Embryonic facial prominence (tissue), 1 donor: Measurements from ENCODE around the gene ADRB1.

ENCODE experiments used
- DNase-seq: peaks from one replicate; pipeline ENCODE4 v3.0.0-alpha.2; 2016; ENCODE audit errors: extremely low spot score

The ADRB1 gene

GRCh38 chr10:114057855-114058254, 14.2 kb downstream of the ADRB1 start:
- DNase-seq, result no peak

DNA sequence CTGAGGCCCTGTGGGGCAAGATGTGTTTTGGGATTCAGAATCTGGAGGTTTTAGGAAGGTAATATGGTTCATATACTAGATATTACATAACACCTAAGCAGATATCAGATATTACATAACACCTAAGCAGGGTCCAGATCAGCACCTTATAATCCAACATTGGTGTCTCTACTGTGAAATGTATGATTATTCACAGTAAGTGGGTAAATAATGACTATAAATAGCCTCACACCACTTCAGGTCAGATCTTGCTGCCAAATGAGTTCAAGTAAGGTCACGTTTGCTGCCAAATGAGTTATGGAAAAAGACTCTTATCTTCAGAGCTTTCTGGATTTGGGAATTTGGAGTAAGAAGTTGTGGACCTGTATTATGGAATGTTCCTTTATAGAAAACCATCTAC, 14.6 kb downstream of the ADRB1 start:
- no peak for DNase-seq

DNA sequence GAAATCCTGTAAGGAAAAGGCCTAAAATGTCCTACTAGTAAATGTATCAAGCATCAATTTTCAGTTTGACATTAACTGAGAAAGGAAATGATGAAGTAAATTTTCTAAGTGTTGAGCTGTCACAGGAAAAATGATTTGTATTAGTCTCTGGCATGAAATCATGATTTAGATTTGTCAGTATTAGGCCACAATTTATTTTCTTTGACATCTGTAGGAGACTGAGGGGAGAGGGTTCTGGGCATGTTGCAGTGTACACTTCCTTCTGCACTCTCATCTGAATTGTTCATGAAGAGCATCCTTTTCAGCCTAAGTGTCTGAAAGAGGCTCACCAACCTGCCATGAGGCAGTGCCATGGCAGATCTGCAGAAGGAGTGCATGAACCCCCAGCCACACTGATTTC, 15.9 kb downstream of the ADRB1 start:
- DNase-seq, result no peak

- DNase-seq, result no peak
Observed at GRCh38 chr10:114060456-114060855, 16.8 kb downstream of the ADRB1 start.

GRCh38 chr10:114061148-114061547, 17.5 kb downstream of the ADRB1 start:
- no peak for DNase-seq

DNA sequence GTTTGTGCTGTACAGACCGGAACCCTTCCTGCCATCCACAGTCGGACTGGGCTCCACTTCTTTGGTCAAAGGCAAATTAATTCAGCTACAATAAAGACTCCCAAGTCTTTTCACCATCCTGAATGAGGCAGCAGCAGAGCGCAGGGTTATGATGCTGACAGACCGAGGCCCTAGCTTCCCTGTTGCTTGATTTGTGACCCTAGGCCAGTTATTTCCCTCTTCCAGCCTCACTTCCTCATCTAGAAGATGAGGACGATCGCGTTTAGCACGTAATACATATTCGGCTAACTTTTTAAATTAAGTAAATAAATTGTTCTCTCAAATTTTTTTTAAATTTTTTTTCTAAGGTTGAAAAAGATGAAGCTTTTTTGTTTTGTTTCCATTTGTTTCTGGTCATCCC, 18.1 kb downstream of the ADRB1 start:
- DNase-seq, result no peak

GRCh38 chr10:114064151-114065048, 20.7 kb downstream of the ADRB1 start:
- no peak for DNase-seq

GRCh38 chr10:114065049-114065435, 21.4 kb downstream of the ADRB1 start:
- DNase-seq, result no peak

GRCh38 chr10:114068054-114068707, 24.5 kb downstream of the ADRB1 start:
- no peak for DNase-seq

DNA sequence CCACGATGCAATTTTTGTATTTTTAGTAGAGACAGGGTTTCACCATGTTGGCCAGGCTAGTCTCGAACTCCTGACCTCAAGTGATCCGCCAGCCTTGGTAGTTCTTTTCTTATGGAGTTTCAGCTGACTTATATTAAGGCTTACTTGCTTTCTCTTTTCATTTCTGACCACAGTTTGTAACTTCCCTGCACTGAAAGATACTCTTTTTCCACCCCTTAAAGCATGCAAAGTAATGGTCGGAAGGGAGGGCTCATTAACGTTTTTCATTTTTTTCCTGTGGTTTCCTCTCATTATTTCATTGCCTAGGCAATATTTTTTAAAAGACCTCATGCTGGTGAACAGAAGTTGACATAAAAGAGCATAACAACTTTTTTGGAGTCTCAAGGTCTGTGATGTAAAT, 27.0 kb downstream of the ADRB1 start:
- no peak for DNase-seq

DNA sequence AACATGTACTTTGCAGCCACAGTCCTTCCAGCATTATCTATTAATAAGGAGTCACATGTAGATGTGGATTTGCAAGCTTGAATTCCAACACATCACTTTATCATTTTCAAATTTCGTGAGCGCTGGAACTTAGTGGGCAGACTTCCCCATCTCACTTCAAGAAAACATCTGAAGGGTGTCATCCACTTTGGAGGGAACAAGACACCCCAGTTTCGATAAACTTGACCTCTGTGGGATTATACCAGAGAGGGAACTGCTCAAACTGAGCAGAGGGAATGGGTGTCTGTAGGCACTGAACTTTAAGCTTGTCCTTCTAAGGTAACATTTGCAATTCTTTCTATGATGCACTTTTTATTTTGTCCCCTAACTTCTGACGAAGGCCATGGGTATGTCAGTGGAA, 27.5 kb downstream of the ADRB1 start:
- DNase-seq, result no peak

DNA sequence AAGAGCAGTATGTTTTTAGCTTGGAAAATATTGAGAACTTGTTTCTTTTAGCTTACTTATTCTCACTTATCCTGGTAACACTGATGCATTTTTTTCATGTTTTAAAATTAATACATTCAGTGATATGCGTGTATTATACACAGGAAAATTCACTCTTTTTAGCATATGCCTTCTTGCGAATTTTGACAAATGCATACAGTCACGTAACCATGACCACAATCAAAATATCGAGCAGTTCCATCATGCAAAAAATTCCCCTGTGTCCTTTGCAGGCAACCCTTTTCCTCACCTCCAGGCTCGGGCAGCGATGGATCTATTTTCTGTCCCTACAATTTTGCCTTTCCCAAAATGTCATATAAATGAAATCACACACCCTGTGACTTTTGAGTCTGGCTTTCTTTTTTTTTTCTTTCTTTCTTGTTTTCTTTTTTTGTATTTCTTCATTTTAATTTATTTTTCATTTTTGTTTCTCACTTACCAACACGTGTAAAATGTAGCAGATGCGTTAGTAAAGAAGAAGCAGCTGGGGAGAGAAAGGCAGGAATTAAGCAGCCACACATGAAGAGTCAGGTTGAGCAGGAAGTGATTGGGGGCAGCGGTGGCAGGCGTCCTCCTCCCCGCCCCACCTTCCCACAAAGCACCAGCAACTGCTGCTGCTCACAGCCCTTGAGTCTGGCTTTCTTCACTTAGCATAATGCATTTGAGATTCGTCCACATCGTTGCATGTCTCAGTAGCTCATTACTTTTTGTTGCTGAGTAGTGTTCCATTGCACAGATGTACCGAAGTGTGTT, 29.9 kb downstream of the ADRB1 start:
- no peak for DNase-seq

DNA sequence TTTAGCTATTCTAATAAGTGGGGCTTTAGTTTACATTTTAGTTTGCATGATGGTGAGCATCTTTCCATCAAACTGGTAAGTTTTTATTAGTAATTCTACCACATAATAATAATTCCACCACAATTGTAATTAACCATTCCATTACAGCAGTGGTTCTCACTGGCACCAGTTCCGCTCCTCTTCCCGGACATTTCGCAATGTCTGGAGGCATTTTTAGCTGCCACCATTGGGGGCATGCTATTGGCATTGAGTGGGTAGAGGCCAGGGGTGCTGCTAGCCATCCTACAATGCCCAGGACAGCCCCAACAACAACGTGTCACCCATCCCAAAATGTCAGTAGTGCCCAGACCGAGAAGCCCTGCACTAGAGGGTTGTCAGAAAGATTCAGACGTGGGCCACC, 31.4 kb downstream of the ADRB1 start:
- no peak for DNase-seq

GRCh38 chr10:114077347-114077746, 33.7 kb downstream of the ADRB1 start:
- DNase-seq, result no peak

- no peak for DNase-seq
Observed at GRCh38 chr10:114077815-114078219, 34.2 kb downstream of the ADRB1 start.

DNA sequence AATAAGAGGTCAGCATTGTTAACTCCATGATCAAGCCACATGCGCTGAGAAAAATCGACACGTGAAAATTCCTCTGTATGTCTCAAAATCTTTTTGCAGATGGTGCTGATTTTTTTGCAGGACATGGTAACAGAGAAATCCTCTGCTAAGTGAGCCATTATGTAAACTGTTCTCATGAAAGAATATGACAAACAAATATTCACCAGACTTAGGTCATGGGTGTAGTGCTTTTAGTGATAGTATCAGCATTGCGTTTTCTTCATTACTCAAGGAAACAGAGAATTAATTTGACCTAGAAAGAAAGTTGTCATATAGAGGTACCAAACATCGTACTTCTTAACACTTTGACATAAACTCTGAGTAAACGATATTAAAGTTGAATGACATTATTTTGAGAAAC, 34.7 kb downstream of the ADRB1 start:
- no peak for DNase-seq

DNA sequence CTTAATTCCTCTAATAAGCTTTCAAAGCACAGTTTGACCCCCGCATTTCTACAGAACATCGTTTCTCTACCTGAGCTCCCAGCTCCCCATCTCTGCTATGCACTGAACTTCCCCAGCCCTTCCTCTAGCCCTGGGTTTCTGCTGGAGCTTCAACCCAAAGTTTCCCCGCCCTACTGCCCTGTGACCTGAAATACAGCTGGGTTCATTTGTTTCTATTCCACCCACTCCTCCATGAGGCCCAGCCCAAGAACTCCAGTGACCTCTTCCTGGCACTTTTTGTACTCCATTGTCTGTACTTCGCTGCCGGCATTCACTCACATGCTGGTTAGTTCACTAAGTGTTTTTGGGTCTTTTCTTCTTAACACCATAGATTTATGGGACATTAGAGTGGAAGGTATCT, 35.8 kb downstream of the ADRB1 start:
- no peak for DNase-seq

GRCh38 chr10:114081911-114082583, 38.4 kb downstream of the ADRB1 start:
- DNase-seq, result no peak

DNA sequence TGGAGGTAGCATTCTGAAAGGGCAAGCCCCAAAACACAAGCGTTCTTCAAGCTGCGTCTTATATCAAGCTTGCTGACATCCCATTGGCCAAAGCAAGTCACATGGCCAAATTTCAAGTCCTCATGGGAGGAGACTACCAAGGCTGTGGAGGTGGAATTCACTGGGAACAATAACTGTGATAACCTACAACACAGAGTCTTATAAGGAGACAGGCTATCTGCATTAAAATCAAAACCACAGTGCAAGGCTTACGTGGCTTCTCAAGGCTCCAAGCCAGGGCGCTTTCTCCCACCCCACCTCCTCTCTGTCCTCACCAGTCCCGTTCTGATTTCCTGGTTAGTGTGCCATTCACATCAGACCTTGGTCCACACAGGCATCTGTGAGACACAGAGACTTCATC, 39.4 kb downstream of the ADRB1 start:
- DNase-seq, result no peak

GRCh38 chr10:114084215-114084614, 40.5 kb downstream of the ADRB1 start:
- no peak for DNase-seq

DNA sequence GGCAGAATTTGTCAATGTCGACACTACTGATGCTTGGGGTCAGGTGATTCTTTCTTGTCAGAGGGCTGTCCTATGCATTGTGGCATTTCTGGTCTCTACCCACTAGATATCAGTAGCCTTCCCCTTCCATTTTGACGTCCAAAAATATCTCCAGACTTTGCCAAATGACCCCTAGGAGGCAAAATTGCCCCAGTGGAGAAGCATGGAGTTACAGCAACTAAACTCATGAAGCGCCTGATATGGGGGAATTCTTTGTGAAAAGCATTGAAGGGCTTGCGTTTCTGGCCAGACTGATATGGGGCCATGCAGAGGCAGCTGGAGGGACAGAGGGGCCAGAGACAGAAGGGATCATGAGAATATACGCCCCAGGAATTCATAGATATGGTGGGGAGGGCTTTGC, 43.6 kb downstream of the ADRB1 start:
- DNase-seq, result no peak

- no peak for DNase-seq
Observed at GRCh38 chr10:114087655-114088054, 44.0 kb downstream of the ADRB1 start.
